Loucy (cell line): ENCODE data around the gene IRF1.

Source experiments
- H2AFZ ChIP-seq: fragments of 200-600 bp; sonication (generic); 2 replicates; pipeline ENCODE4 v1.6.0; 2016; ENCODE audit warnings: antibody characterized with exemption, mild to moderate bottlenecking, low read length, moderate library complexity
- H3F3A ChIP-seq: fragments of 200-600 bp; 2 replicates; pipeline ENCODE4 v1.6.0; 2016; ENCODE audit warnings: antibody characterized with exemption, low read depth, mild to moderate bottlenecking
- H3K27me3 ChIP-seq: fragments of 200-600 bp; sonication (generic); 2 replicates; pipeline ENCODE4 v1.6.1; 2014; ENCODE audit warnings: low read length, mild to moderate bottlenecking; ENCODE audit not compliant: insufficient read depth, poor library complexity, severe bottlenecking
- H3K36me3 ChIP-seq: fragments of 200-600 bp; sonication (generic); 2 replicates; pipeline ENCODE4 v1.6.1; 2016; ENCODE audit warnings: low read length; ENCODE audit not compliant: insufficient read depth
- H3K4me1 ChIP-seq: fragments of 200-600 bp; sonication (generic); 2 replicates; pipeline ENCODE4 v1.5.1; 2014; ENCODE audit warnings: low read length, mild to moderate bottlenecking; ENCODE audit not compliant: insufficient read depth, poor library complexity, severe bottlenecking
- H3K4me2 ChIP-seq: fragments of 200-600 bp; sonication (generic); 2 replicates; pipeline ENCODE4 v1.6.0; 2014; ENCODE audit warnings: antibody characterized with exemption, low read length, low read depth, mild to moderate bottlenecking; ENCODE audit not compliant: poor library complexity, severe bottlenecking
- H3K4me3 ChIP-seq: fragments of 200-600 bp; sonication (generic); 2 replicates; pipeline ENCODE4 v1.5.1; 2014; ENCODE audit warnings: low read length, mild to moderate bottlenecking, mixed read lengths; ENCODE audit not compliant: poor library complexity, severe bottlenecking
- H3K79me2 ChIP-seq: fragments of 200-600 bp; sonication (generic); 2 replicates; pipeline ENCODE4 v1.6.1; 2014; ENCODE audit warnings: low read length; ENCODE audit not compliant: insufficient read depth
- H3K9ac ChIP-seq: fragments of 200-600 bp; sonication (generic); 2 replicates; pipeline ENCODE4 v1.6.0; 2014; ENCODE audit warnings: mild to moderate bottlenecking, low read depth, low read length, moderate library complexity; ENCODE audit not compliant: poor library complexity, severe bottlenecking
- H3K9me2 ChIP-seq: fragments of 200-600 bp; sonication (generic); replicated peaks from 2 replicates; pipeline ENCODE4 v1.6.1; 2016; ENCODE audit warnings: low read depth, low read length, mixed read lengths
- H3K9me3 ChIP-seq: fragments of 200-600 bp; sonication (generic); 2 replicates; pipeline ENCODE4 v1.6.1; 2014; ENCODE audit warnings: mild to moderate bottlenecking, antibody characterized with exemption, low read length, low read depth; ENCODE audit not compliant: insufficient read depth
- H4K20me1 ChIP-seq: fragments of 200-600 bp; sonication (generic); 2 replicates; pipeline ENCODE4 v1.6.0; 2014; ENCODE audit warnings: antibody characterized with exemption, low read length, mild to moderate bottlenecking; ENCODE audit not compliant: insufficient read depth, poor library complexity, severe bottlenecking
- CTCF ChIP-seq: fragments of 200-600 bp; sonication (generic); conservative IDR thresholded peaks from 2 replicates; pipeline ENCODE4 v1.5.1; 2014; ENCODE audit warnings: mild to moderate bottlenecking, antibody characterized with exemption, low read length
- EZH2phosphoT487 ChIP-seq: fragments of 200-600 bp; IDR thresholded peaks from 2 replicates; pipeline ENCODE4 v1.6.1; 2018; ENCODE audit warnings: antibody characterized with exemption, mild to moderate bottlenecking, moderate library complexity, borderline replicate concordance

Gene IRF1

GRCh38 chr5:132464156-132464939, 26.2 kb downstream of the IRF1 start:
- H2AFZ ChIP-seq = no peak overlapping the region

GRCh38 chr5:132463811-132464155, 26.8 kb downstream of the IRF1 start:
- H3K9me2 ChIP-seq = no peaks in the 10 kb centered on the region
- peaks cover 16% of the 10 kb centered on the region for H3F3A ChIP-seq
- H3K27me3 ChIP-seq = no peaks in the 10 kb centered on the region
- peak overlapping the region; percentile 82 for H3K9ac ChIP-seq
- H3K9me3 ChIP-seq = no peaks in the 10 kb centered on the region
- peaks cover 44% of the 10 kb centered on the region for H3K79me2 ChIP-seq
- no peak overlapping the region for H3K4me3 ChIP-seq
- no peaks in the 10 kb centered on the region for H4K20me1 ChIP-seq
- H3K36me3 ChIP-seq = no peaks in the 10 kb centered on the region
- H3K4me1 ChIP-seq = peaks cover 77% of the 10 kb centered on the region
- no peak overlapping the region for H2AFZ ChIP-seq
- H3K4me2 ChIP-seq = peak overlapping the region; percentile 65
- TF ChIP-seq CTCF (no peak), EZH2phosphoT487 (no peak)

More at GRCh38 chr5:132464156-132464939, 26.2 kb downstream of the IRF1 start:
- TF ChIP-seq CTCF = no peak
- TF ChIP-seq EZH2phosphoT487 = no peak
- no peaks in the 10 kb centered on the region for H3K9me3 ChIP-seq
- H3K4me2 ChIP-seq = peak overlapping the region; percentile 65
- H3F3A ChIP-seq = peaks cover 16% of the 10 kb centered on the region
- H3K36me3 ChIP-seq = no peaks in the 10 kb centered on the region
- H3K79me2 ChIP-seq = peaks cover 43% of the 10 kb centered on the region
- H3K4me1 ChIP-seq = peaks cover 75% of the 10 kb centered on the region
- no peaks in the 10 kb centered on the region for H3K27me3 ChIP-seq
- H4K20me1 ChIP-seq = no peaks in the 10 kb centered on the region
- H3K9ac ChIP-seq = peak overlapping the region; percentile 82
- H3K9me2 ChIP-seq = no peaks in the 10 kb centered on the region
- peak overlapping the region; percentile 51 for H3K4me3 ChIP-seq

GRCh38 chr5:132462856-132463745, 27.5 kb downstream of the IRF1 start:
- Histone ChIP-seq H3K36me3 (no peaks in the 10 kb centered on the region), H2AFZ (no peak overlapping the region), H3K9me3 (no peaks in the 10 kb centered on the region), H3K27me3 (no peaks in the 10 kb centered on the region), H3K4me2 (no peak overlapping the region), H3K9ac (peak overlapping the region; percentile 82), H3K4me3 (no peak overlapping the region), H3K79me2 (peaks cover 47% of the 10 kb centered on the region), H3K4me1 (peaks cover 81% of the 10 kb centered on the region), H3K9me2 (no peaks in the 10 kb centered on the region), H3F3A (peaks cover 16% of the 10 kb centered on the region), H4K20me1 (no peaks in the 10 kb centered on the region)
- TF ChIP-seq EZH2phosphoT487 = no peak
- TF ChIP-seq CTCF = no peak
